ENCODE measurements around the gene YWHAQ.

YWHAQ gene

DNA sequence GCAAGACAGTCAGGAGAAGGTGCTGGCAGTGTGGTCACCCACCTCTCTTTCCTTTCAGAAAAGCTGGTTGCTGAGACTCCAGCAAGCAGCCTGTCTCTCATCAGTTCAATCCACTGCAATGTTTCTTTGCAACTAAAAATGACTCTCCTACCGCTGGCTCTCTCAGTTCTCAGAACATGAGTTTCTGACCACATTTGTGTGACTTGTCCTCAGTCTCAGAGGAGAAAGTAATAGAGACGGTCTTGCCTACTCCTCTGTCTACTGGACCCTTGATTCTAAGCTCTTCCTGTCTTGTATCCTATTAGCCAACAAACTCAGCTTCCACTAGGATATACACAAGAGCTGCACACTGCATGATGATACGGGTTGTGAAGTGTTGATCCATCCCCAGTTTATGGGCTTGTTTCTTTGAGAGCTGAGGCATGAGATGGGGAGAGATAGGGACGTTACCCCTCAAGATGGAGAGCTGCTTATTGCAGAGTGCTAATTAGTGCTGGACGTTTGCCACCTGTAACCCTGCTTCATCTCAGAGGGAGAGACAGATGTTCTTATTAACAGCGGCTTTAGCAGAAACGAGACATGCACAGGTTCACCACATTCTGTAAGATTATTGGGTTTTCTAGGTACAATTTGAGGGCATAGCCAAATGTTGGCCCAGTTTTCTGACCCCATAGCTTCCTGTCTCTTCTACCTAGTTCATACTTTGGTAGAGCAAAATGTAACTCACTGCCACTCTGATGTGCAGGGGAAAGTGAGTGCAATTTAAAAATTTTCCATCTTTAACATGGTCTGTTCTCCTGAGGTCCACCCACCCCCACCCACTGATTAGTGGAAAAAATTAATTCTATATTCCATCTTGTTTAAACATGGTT, 32.4 kb upstream of the YWHAQ start:
- in situ Hi-C loops (cut with MboI; ENCODE audit: low sequenced_read_pairs): no loop called here
- no peaks in the 10 kb centered on the region for H3K36me3 ChIP-seq (replicated peaks)
- no peaks in the 10 kb centered on the region for H3K9me3 ChIP-seq
- H3K4me1 ChIP-seq: no peaks in the 10 kb centered on the region
- no peak overlapping the region for H3K4me3 ChIP-seq
- DNase-seq (ENCODE audit: low spot score in 2 of 2): no peak
- no peaks in the 10 kb centered on the region for H3K27me3 ChIP-seq (ENCODE audit: low read depth)

GRCh38 chr2:9661261-9661660, 30.5 kb upstream of the YWHAQ start:
- Histone ChIP-seq H3K36me3 (replicated peaks) (no peaks in the 10 kb centered on the region), H3K9me3 (no peaks in the 10 kb centered on the region), H3K4me3 (no peak overlapping the region), H3K4me1 (peaks cover 11% of the 10 kb centered on the region), H3K27me3 (ENCODE audit: low read depth) (no peaks in the 10 kb centered on the region)
- in situ Hi-C loops (cut with MboI; ENCODE audit: low sequenced_read_pairs): no loop called here
- no peak for DNase-seq (ENCODE audit: low spot score in 2 of 2)

DNA sequence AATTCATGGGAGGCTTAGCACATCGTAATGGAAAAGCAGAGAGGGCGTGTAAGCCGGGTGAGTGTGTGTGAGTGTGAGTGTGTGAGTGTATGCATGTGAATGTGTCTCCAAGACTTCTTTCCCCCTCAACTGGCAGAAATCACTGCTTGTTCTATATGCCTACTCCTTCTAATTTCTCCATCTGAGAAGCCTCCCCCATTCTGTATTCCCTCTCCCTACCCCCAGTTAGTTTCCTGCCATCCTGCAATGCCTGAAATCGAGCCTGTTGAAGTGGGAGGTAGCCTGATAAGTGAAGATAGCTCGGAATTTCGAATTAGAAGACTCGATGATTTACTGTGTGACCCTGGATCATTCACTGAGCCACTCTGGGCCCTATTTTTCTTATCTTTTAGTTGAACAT, 30.0 kb upstream of the YWHAQ start:
- Histone ChIP-seq H3K4me3 (no peak overlapping the region), H3K36me3 (replicated peaks) (no peaks in the 10 kb centered on the region), H3K9me3 (no peaks in the 10 kb centered on the region), H3K27me3 (ENCODE audit: low read depth) (no peaks in the 10 kb centered on the region), H3K4me1 (peaks cover 16% of the 10 kb centered on the region)
- no peak for DNase-seq (ENCODE audit: low spot score in 2 of 2)
- in situ Hi-C loops (cut with MboI; ENCODE audit: low sequenced_read_pairs): no loop called here

- in situ Hi-C loops (cut with MboI; ENCODE audit: low sequenced_read_pairs): no loop called here
- DNase-seq (ENCODE audit: low spot score in 2 of 2): no peak
- no peaks in the 10 kb centered on the region for H3K9me3 ChIP-seq
- H3K4me3 ChIP-seq: no peak overlapping the region
- no peaks in the 10 kb centered on the region for H3K36me3 ChIP-seq (replicated peaks)
- peaks cover 19% of the 10 kb centered on the region for H3K4me1 ChIP-seq
- no peaks in the 10 kb centered on the region for H3K27me3 ChIP-seq (ENCODE audit: low read depth)
Measured at GRCh38 chr2:9660154-9660553, 29.4 kb upstream of the YWHAQ start.

GRCh38 chr2:9658972-9659371, 28.2 kb upstream of the YWHAQ start:
- Histone ChIP-seq H3K4me1 (peaks cover 27% of the 10 kb centered on the region), H3K27me3 (ENCODE audit: low read depth) (no peaks in the 10 kb centered on the region), H3K4me3 (no peak overlapping the region), H3K9me3 (no peaks in the 10 kb centered on the region), H3K36me3 (replicated peaks) (no peaks in the 10 kb centered on the region)
- in situ Hi-C loops (cut with MboI; ENCODE audit: low sequenced_read_pairs): no loop called here
- no peak for DNase-seq (ENCODE audit: low spot score in 2 of 2)

DNA sequence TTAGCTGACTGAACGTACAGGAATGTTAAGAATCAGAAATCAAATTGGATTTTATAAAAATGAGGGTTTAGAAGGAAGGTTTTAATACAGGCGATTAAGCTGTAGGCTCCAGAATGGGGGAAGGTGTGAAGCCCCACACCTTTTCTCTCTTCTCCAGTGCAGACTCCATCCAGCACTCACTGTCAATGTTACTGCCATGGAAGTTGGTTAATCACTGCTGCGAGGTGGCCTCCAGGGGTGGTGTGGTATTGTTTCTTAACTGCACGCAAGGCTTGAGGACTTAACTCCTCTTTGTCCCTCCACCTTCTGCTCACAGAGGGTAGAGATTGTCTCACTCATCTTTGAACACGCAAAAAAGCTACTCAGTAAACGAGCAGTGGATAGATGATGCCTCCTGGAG, 26.9 kb upstream of the YWHAQ start:
- Histone ChIP-seq H3K36me3 (replicated peaks) (no peaks in the 10 kb centered on the region), H3K4me3 (no peak overlapping the region), H3K27me3 (ENCODE audit: low read depth) (no peaks in the 10 kb centered on the region), H3K9me3 (no peaks in the 10 kb centered on the region), H3K4me1 (peaks cover 38% of the 10 kb centered on the region)
- in situ Hi-C loops (cut with MboI; ENCODE audit: low sequenced_read_pairs): no loop called here
- peak in 1 of 2 experiments; percentile 33 for DNase-seq (ENCODE audit: low spot score in 2 of 2)

GRCh38 chr2:9657083-9657482, 26.3 kb upstream of the YWHAQ start:
- Histone ChIP-seq H3K9me3 (no peaks in the 10 kb centered on the region), H3K4me1 (peaks cover 38% of the 10 kb centered on the region), H3K36me3 (replicated peaks) (no peaks in the 10 kb centered on the region), H3K27me3 (ENCODE audit: low read depth) (no peaks in the 10 kb centered on the region), H3K4me3 (no peak overlapping the region)
- in situ Hi-C loops (cut with MboI; ENCODE audit: low sequenced_read_pairs): no loop called here
- DNase-seq (ENCODE audit: low spot score in 2 of 2): no peak

DNA sequence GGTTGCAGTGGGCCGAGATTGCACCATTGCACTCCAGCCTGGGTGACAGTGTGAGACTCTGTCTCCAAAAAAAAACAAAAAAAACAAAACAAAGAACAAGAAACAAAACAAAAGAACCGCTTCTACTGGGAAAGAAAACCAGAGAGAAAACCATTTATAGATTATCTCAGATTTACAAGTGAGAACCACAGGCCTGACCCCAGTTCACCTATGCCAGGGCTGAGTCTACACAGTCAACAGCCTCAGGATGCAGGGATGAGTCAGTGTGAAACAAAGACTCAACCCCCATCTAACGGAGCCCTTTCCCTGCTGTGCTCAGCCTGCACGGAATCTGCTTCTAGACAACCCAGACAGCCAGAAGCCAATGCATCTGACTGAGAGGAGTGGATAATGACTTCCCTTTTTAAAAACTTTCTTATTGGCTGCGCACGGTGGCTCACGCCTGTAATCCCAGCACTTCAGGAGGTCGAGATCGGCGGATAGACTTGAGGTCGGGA, 25.5 kb upstream of the YWHAQ start:
- Histone ChIP-seq H3K9me3 (no peaks in the 10 kb centered on the region), H3K27me3 (ENCODE audit: low read depth) (no peaks in the 10 kb centered on the region), H3K4me1 (peaks cover 38% of the 10 kb centered on the region), H3K4me3 (no peak overlapping the region), H3K36me3 (replicated peaks) (no peaks in the 10 kb centered on the region)
- in situ Hi-C loops (cut with MboI; ENCODE audit: low sequenced_read_pairs): no loop called here
- peak; percentile 60 to 73 for DNase-seq (ENCODE audit: low spot score in 2 of 2)

GRCh38 chr2:9655441-9656269, 24.9 kb upstream of the YWHAQ start:
- Histone ChIP-seq H3K36me3 (replicated peaks) (no peaks in the 10 kb centered on the region), H3K4me1 (peaks cover 38% of the 10 kb centered on the region), H3K9me3 (no peaks in the 10 kb centered on the region), H3K4me3 (no peak overlapping the region), H3K27me3 (ENCODE audit: low read depth) (no peaks in the 10 kb centered on the region)
- DNase-seq (ENCODE audit: low spot score in 2 of 2): no peak
- in situ Hi-C loops (cut with MboI; ENCODE audit: low sequenced_read_pairs): no loop called here

- H3K36me3 ChIP-seq (replicated peaks): no peaks in the 10 kb centered on the region
Measured at GRCh38 chr2:9654452-9655100, 23.8 kb upstream of the YWHAQ start.

DNA sequence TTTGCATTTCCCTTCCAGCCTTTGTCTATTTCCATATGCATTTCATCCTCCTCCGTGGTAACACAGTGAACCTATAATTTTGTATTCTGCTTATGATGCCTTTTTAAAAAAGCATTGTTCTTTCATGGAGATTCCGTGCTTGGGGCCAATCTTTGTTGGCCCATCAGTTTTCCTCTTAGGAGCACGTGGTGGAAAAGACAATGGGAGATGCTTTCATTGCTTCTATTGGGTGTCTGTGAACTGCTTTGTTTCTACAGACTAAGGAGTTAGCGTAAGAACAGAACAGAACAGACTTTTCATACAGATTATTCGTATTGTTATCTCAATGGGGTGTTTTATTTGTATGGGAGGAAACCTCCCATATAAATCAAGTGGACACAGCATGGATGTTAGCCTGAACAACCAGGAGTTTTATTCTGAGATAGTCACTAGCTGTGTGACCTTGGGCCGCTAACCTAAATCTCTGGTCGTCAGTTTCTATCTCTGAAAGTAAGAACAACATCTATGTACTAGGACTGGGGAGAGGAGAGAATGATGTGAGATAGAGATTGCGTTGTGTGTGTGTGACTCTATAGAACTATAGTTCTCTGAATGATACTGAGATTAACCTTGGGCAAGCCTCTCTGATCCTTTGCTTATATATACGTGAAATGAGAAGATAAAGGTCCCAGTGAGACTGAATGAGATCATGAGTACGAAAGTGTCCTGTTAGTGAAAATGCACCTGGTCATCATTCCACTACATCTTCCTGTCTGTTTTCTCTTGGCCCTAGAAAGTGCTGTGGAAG, 22.9 kb upstream of the YWHAQ start:
- H3K27me3 ChIP-seq (ENCODE audit: low read depth): no peaks in the 10 kb centered on the region
- DNase-seq (ENCODE audit: low spot score in 2 of 2): no peak
- no peaks in the 10 kb centered on the region for H3K9me3 ChIP-seq
- peaks cover 38% of the 10 kb centered on the region for H3K4me1 ChIP-seq
- H3K36me3 ChIP-seq (replicated peaks): no peaks in the 10 kb centered on the region
- in situ Hi-C loops (cut with MboI; ENCODE audit: low sequenced_read_pairs): no loop called here
- no peak overlapping the region for H3K4me3 ChIP-seq

More at GRCh38 chr2:9654452-9655100, 23.8 kb upstream of the YWHAQ start:
- H3K27me3 ChIP-seq (ENCODE audit: low read depth): no peaks in the 10 kb centered on the region
- H3K4me1 ChIP-seq: peaks cover 38% of the 10 kb centered on the region
- no peaks in the 10 kb centered on the region for H3K9me3 ChIP-seq
- in situ Hi-C loops (cut with MboI; ENCODE audit: low sequenced_read_pairs): no loop called here
- no peak overlapping the region for H3K4me3 ChIP-seq
- DNase-seq (ENCODE audit: low spot score in 2 of 2): peak in 1 of 2 experiments; percentile 39

DNA sequence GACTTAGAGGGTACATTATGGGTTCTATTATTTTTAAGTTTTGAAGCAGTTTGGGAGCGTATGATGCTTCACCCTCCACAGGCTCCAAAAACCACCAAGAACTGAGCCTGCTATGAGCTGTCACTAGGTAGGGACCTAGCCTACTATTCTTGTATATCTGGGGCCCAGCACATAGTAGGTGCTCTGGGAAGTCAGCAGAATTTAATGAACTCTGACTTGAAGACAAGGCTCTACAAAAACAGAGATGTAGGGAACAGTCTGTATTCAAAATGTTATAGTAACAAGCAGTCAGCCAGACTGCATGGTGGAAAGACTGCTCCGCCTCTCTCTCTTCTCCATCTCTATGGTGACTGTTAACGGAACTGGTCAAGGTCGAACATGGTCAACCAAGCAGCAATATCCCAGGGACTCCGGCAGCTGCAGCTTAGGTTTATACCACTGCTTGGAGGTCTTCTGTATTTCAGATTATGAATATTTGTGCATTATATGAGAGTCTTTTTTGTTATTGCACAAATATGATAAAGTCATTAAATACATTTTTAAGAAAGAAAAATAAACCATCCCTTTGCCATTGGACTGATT, 22.2 kb upstream of the YWHAQ start:
- Histone ChIP-seq H3K4me1 (peaks cover 38% of the 10 kb centered on the region), H3K36me3 (replicated peaks) (no peaks in the 10 kb centered on the region), H3K4me3 (no peak overlapping the region), H3K27me3 (ENCODE audit: low read depth) (no peaks in the 10 kb centered on the region), H3K9me3 (no peaks in the 10 kb centered on the region)
- DNase-seq (ENCODE audit: low spot score in 2 of 2): no peak
- in situ Hi-C loops (cut with MboI; ENCODE audit: low sequenced_read_pairs): no loop called here

GRCh38 chr2:9652267-9652666, 21.5 kb upstream of the YWHAQ start:
- in situ Hi-C loops (cut with MboI; ENCODE audit: low sequenced_read_pairs): no loop called here
- H3K9me3 ChIP-seq: no peaks in the 10 kb centered on the region
- DNase-seq (ENCODE audit: low spot score in 2 of 2): no peak
- no peaks in the 10 kb centered on the region for H3K27me3 ChIP-seq (ENCODE audit: low read depth)
- peaks cover 34% of the 10 kb centered on the region for H3K4me1 ChIP-seq
- H3K4me3 ChIP-seq: no peak overlapping the region
- H3K36me3 ChIP-seq (replicated peaks): no peaks in the 10 kb centered on the region

All from HAP-1 (cell line).